ENCODE results near the gene RPS6KA5. TPM values are rescaled to one million over a fixed set of nuclear protein-coding genes. Genes with fewer than 3 reads are reported as not detected.
A peak's percentile ranks its signal among the peaks of the same experiment; 100 is the strongest.

The RPS6KA5 gene
- total RNA-seq, 1 donor from 2014 or later: 12.8 TPM

DNA sequence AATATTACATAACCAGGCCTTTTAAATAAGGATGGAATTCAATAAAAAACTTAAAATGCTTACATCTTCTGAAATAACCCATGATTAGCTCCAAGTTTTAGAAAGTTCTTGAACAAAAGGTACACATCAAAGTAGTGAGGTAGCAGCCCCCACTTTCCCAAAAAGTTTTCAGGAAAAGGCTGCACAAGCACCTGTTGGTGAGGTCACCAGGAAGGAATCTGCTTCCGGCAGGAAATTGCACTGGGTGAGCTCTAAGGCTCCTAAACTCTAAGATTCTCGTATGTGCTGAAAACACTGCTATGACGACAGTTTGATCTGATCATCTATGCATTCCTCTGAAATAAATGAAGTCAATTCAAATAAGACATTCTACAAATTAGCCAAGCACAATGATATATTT, 210.0 kb downstream of the RPS6KA5 start:
- Mint-ChIP-seq H3K9me3 (no peaks in the 10 kb centered on the region), H3K27ac (peak overlapping the region; percentile 85), H3K4me3 (peak overlapping the region; percentile 38), H3K27me3 (ENCODE audit: low read depth) (no peaks in the 10 kb centered on the region), H3K36me3 (no peaks in the 10 kb centered on the region), H3K4me1 (peaks cover 8% of the 10 kb centered on the region)
- DNase-seq (ENCODE audit: low spot score in 2 of 2, unreplicated experiment in 2 of 2): no peak
- TF ChIP-seq, protein P1, sequence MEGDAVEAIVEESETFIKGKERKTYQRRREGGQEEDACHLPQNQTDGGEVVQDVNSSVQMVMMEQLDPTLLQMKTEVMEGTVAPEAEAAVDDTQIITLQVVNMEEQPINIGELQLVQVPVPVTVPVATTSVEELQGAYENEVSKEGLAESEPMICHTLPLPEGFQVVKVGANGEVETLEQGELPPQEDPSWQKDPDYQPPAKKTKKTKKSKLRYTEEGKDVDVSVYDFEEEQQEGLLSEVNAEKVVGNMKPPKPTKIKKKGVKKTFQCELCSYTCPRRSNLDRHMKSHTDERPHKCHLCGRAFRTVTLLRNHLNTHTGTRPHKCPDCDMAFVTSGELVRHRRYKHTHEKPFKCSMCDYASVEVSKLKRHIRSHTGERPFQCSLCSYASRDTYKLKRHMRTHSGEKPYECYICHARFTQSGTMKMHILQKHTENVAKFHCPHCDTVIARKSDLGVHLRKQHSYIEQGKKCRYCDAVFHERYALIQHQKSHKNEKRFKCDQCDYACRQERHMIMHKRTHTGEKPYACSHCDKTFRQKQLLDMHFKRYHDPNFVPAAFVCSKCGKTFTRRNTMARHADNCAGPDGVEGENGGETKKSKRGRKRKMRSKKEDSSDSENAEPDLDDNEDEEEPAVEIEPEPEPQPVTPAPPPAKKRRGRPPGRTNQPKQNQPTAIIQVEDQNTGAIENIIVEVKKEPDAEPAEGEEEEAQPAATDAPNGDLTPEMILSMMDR (IDR thresholded peaks at IDR 0.05; ENCODE audit: unreplicated experiment): no peak

DNA sequence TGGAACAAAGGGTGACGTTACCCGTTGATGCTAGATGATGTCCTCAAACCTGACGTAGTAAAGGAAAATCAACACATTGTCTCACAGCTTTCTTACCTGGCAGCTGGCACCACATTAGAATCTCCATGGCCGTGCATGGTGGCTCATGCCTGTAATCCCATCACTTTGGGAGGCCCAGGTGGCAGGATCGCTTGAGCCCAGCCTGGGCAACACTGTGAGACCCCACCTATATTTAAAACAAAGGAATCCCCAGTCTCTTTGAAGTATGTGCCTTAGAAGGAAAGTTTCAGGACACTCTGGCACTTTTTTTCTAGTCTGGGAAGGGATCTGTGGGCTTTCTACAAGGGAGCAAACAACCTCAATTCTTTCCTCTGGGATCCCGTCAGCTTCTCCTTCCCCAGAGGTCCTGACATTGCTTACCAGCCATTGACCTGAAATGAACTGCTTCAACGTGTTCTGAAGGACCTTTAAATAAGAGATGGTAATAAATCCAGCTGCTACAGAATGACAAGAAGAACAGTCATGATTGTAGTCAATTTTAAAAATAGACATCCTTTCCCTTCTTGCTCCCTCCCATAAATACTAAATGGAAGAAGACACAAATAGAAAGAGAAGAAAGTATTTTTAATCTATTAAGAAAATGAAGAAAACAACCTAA, 210.5 kb downstream of the RPS6KA5 start:
- TF ChIP-seq, protein P1 (IDR thresholded peaks at IDR 0.05; ENCODE audit: unreplicated experiment): no peak
- no peak for DNase-seq (ENCODE audit: low spot score in 2 of 2, unreplicated experiment in 2 of 2)
- no peaks in the 10 kb centered on the region for H3K27me3 Mint-ChIP-seq (ENCODE audit: low read depth)
- no peaks in the 10 kb centered on the region for H3K9me3 Mint-ChIP-seq
- no peak overlapping the region for H3K4me3 Mint-ChIP-seq
- no peak overlapping the region for H3K27ac Mint-ChIP-seq
- H3K4me1 Mint-ChIP-seq: peaks cover 8% of the 10 kb centered on the region
- no peaks in the 10 kb centered on the region for H3K36me3 Mint-ChIP-seq

GRCh38 chr14:90848944-90849731, 211.3 kb downstream of the RPS6KA5 start:
- Mint-ChIP-seq H3K27ac (no peak overlapping the region), H3K4me3 (no peak overlapping the region), H3K27me3 (ENCODE audit: low read depth) (no peaks in the 10 kb centered on the region), H3K4me1 (peaks cover 8% of the 10 kb centered on the region), H3K36me3 (no peaks in the 10 kb centered on the region), H3K9me3 (no peaks in the 10 kb centered on the region)
- no peak for DNase-seq (ENCODE audit: low spot score in 2 of 2, unreplicated experiment in 2 of 2)
- TF ChIP-seq, protein P1 (IDR thresholded peaks at IDR 0.05; ENCODE audit: unreplicated experiment): no peak

DNA sequence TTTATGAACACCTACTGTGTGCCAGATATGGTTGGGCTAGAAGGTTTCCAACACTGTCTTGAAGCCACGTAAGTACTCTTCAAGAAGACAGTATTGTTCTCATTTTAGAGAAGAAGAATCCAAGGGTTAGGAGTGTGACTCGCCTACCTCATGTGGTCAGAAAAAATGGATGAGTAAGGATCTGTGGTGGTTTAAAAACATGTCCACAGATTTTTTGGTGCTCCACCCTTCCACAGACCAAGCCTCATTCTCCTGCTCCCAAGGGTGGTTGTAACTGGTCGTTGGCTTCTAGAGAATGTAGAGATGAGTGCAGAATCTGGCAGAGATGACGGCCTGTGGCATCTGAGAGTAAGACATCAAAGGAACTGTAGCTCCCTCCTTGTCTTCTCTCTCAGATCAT, 213.9 kb downstream of the RPS6KA5 start:
- DNase-seq (ENCODE audit: low spot score in 2 of 2, unreplicated experiment in 2 of 2): no peak
- Mint-ChIP-seq H3K4me3 (no peak overlapping the region), H3K27me3 (ENCODE audit: low read depth) (no peaks in the 10 kb centered on the region), H3K36me3 (no peaks in the 10 kb centered on the region), H3K27ac (no peak overlapping the region), H3K4me1 (peaks cover 8% of the 10 kb centered on the region), H3K9me3 (no peaks in the 10 kb centered on the region)
- TF ChIP-seq, protein P1 (IDR thresholded peaks at IDR 0.05; ENCODE audit: unreplicated experiment): no peak

GRCh38 chr14:90844321-90844720, 216.1 kb downstream of the RPS6KA5 start:
- TF ChIP-seq, protein P1 (IDR thresholded peaks at IDR 0.05; ENCODE audit: unreplicated experiment): no peak
- H3K4me1 Mint-ChIP-seq: peaks cover under 1% of the 10 kb centered on the region
- no peak overlapping the region for H3K4me3 Mint-ChIP-seq
- H3K36me3 Mint-ChIP-seq: no peaks in the 10 kb centered on the region
- DNase-seq (ENCODE audit: low spot score in 2 of 2, unreplicated experiment in 2 of 2): no peak
- H3K9me3 Mint-ChIP-seq: peaks cover 3% of the 10 kb centered on the region
- no peak overlapping the region for H3K27ac Mint-ChIP-seq
- no peaks in the 10 kb centered on the region for H3K27me3 Mint-ChIP-seq (ENCODE audit: low read depth)
